Vagina (tissue), 2 donors: Measurements from ENCODE around the gene PAM16. TPM values are rescaled to one million over a fixed set of nuclear protein-coding genes. Genes with fewer than 3 reads are reported as not detected.

Source experiments
- DNase-seq, 2 donors: peaks; one replicate each; pipeline ENCODE4 v3.0.0-alpha.2; 2017; ENCODE audit errors: extremely low spot score in 2 of 2
- H3K27ac ChIP-seq: fragments of 200-600 bp; sonication (generic); one replicate; pipeline ENCODE4 v1.5.1; 2019
- H3K27me3 ChIP-seq: fragments of 200-600 bp; sonication (generic); one replicate; pipeline ENCODE4 v1.5.1; 2019
- H3K36me3 ChIP-seq, 2 donors: fragments of 200-600 bp; sonication (generic); one replicate each; pipeline ENCODE4 v1.5.1; 2017 to 2019
- H3K4me1 ChIP-seq: fragments of 200-600 bp; sonication (generic); one replicate; pipeline ENCODE4 v1.5.1; 2019
- H3K4me3 ChIP-seq, 2 donors: fragments of 200-600 bp; sonication (generic); 1 replicate in 1 of 2; 2 replicates in 1 of 2; pipeline ENCODE4 v1.5.1; 2016 to 2019
- H3K9me3 ChIP-seq: fragments of 200-600 bp; sonication (generic); one replicate; pipeline ENCODE4 v1.5.1; 2019
- CTCF ChIP-seq, 3 experiments: fragments of 450-650 bp in 2 of 3; fragments of 200-600 bp in 1 of 3; sonication (generic) in 1 of 3; IDR thresholded peaks; one replicate each; pipeline ENCODE4 v1.5.1; 2017 to 2019; ENCODE audit warnings: antibody characterized with exemption in 3 of 3, mild to moderate bottlenecking in 2 of 3, moderate library complexity in 2 of 3
- POLR2A ChIP-seq, 2 donors: fragments of 450-650 bp; IDR thresholded peaks; one replicate each; pipeline ENCODE4 v1.6.1; 2017; ENCODE audit warnings: antibody characterized with exemption in 2 of 2, mild to moderate bottlenecking in 2 of 2, moderate library complexity in 2 of 2
- POLR2AphosphoS5 ChIP-seq, 2 donors: sonication (generic); formaldehyde crosslinking; IDR thresholded peaks; one replicate each; pipeline ENCODE4 v1.9.0; 2017; ENCODE audit warnings: antibody characterized with exemption in 2 of 2, mild to moderate bottlenecking in 2 of 2, low read depth in 1 of 2; ENCODE audit not compliant: insufficient read depth in 1 of 2
- intact Hi-C: fragments of 100-400 bp; cut with DNase I; formaldehyde crosslinking; loops from one replicate; pipeline ENCODE4 v1.15.1; 2023
- total RNA-seq: library from RNA; depleted of rRNA; stranded (reverse); fragments of >200 nt; gene quantifications from one replicate; pipeline ENCODE4 v1.2.3, GENCODE V29; 2016

PAM16 gene
- total RNA-seq, 1 donor from 2014 or later, result 76.1 TPM

- Histone ChIP-seq H3K4me1 (peaks cover 72% of the 10 kb centered on the region), H3K9me3 (no peaks in the 10 kb centered on the region), H3K36me3 (no peaks in the 10 kb centered on the region), H3K27me3 (no peaks in the 10 kb centered on the region), H3K27ac (peak within 1 kb of the TSS; percentile 91), H3K4me3 (peak within 1 kb of the TSS; percentile 56 to 92)
- no peak for DNase-seq
- peak; percentile 89 to 97 for TF ChIP-seq POLR2A (IDR thresholded peaks at IDR 0.05)
- TF ChIP-seq POLR2AphosphoS5 (IDR thresholded peaks at IDR 0.05; ENCODE audit: insufficient read depth in 1 of 2, low read depth in 1 of 2), result peak; percentile 8 to 88
- TF ChIP-seq CTCF (IDR thresholded peaks at IDR 0.05), result no peak
- intact Hi-C loops, result no loop called here
These were observed 20.4 kb upstream of the PAM16 start, which contains the start of gene VASN for GRCh38 chr16:4371357-4372000. VASN (plus strand) TSS chr16:4371848; CDS start chr16:4380878, 9,030 bp downstream.

GRCh38 chr16:4370570-4371356 lies 19.6 kb upstream of the PAM16 start:
- TF ChIP-seq CTCF (IDR thresholded peaks at IDR 0.05) (no peak), POLR2AphosphoS5 (IDR thresholded peaks at IDR 0.05; ENCODE audit: insufficient read depth in 1 of 2, low read depth in 1 of 2) (peak in 1 of 2 donors; percentile 23)
- intact Hi-C loops, result no loop called here

GRCh38 chr16:4370151-4370550 lies 19.0 kb upstream of the PAM16 start:
- Histone ChIP-seq H3K4me3 (no peak overlapping the region), H3K9me3 (no peaks in the 10 kb centered on the region), H3K27me3 (no peaks in the 10 kb centered on the region), H3K4me1 (peaks cover 59% of the 10 kb centered on the region), H3K36me3 (no peaks in the 10 kb centered on the region), H3K27ac (peak overlapping the region; percentile 91)
- intact Hi-C loops, result no loop called here
- TF ChIP-seq CTCF (IDR thresholded peaks at IDR 0.05), result no peak
- no peak for TF ChIP-seq POLR2A (IDR thresholded peaks at IDR 0.05)
- no peak for TF ChIP-seq POLR2AphosphoS5 (IDR thresholded peaks at IDR 0.05; ENCODE audit: insufficient read depth in 1 of 2, low read depth in 1 of 2)
- DNase-seq, result no peak

More at GRCh38 chr16:4370570-4371356, 19.6 kb upstream of the PAM16 start:
- Histone ChIP-seq H3K9me3 (no peaks in the 10 kb centered on the region), H3K27ac (peak overlapping the region; percentile 91), H3K4me1 (peaks cover 65% of the 10 kb centered on the region), H3K36me3 (no peaks in the 10 kb centered on the region), H3K4me3 (peak overlapping the region in 1 of 2 donors; percentile 56), H3K27me3 (no peaks in the 10 kb centered on the region)
- DNase-seq, result no peak

- Histone ChIP-seq H3K27ac (peak overlapping the region; percentile 91), H3K36me3 (peaks cover 0 to 7% of the 10 kb centered on the region in 2 donors), H3K27me3 (no peaks in the 10 kb centered on the region), H3K4me1 (peaks cover 49% of the 10 kb centered on the region), H3K4me3 (no peak overlapping the region), H3K9me3 (no peaks in the 10 kb centered on the region)
- intact Hi-C loops, result no loop called here
- no peak for DNase-seq
- no peak for TF ChIP-seq POLR2A (IDR thresholded peaks at IDR 0.05)
- TF ChIP-seq CTCF (IDR thresholded peaks at IDR 0.05), result no peak
- TF ChIP-seq POLR2AphosphoS5 (IDR thresholded peaks at IDR 0.05; ENCODE audit: insufficient read depth in 1 of 2, low read depth in 1 of 2), result peak in 1 of 2 donors; percentile 42
These were observed 18.0 kb upstream of the PAM16 start for GRCh38 chr16:4369007-4369733.
